SU-DHL-6 (cell line): Measurements from ENCODE around the gene TEAD1.

Experiments
- H2AFZ ChIP-seq: fragments of 200-600 bp; sonication (generic); 2 replicates; pipeline ENCODE4 v1.6.1; 2014; ENCODE audit warnings: low read depth, mild to moderate bottlenecking, moderate library complexity, mixed read lengths, antibody characterized with exemption, low read length; ENCODE audit not compliant: severe bottlenecking
- H3F3A ChIP-seq: fragments of 200-600 bp; shearing (Covaris generic); 2 replicates; pipeline ENCODE4 v1.6.0; 2016; ENCODE audit warnings: antibody characterized with exemption, mild to moderate bottlenecking; ENCODE audit not compliant: insufficient read depth
- H3K27ac ChIP-seq: fragments of 200-600 bp; sonication (generic); 2 replicates; pipeline ENCODE4 v1.5.1; 2016; ENCODE audit warnings: low read depth, mild to moderate bottlenecking, low read length, moderate library complexity, mixed read lengths
- H3K27me3 ChIP-seq: fragments of 200-600 bp; sonication (generic), shearing (Covaris generic); 2 replicates; pipeline ENCODE4 v1.6.0; 2014; ENCODE audit warnings: mild to moderate bottlenecking, low read length
- H3K36me3 ChIP-seq: fragments of 200-600 bp; sonication (generic); 2 replicates; pipeline ENCODE4 v1.6.1; 2014; ENCODE audit warnings: mild to moderate bottlenecking, low read length, mixed read lengths
- H3K4me2 ChIP-seq: fragments of 300-600, 200-600 bp; shearing (Covaris generic), sonication (generic); 2 replicates; pipeline ENCODE4 v1.6.0; 2014; ENCODE audit warnings: low read length, low read depth, mild to moderate bottlenecking; ENCODE audit not compliant: poor library complexity, severe bottlenecking
- H3K4me3 ChIP-seq: fragments of 200-600 bp; sonication (generic); 2 replicates; pipeline ENCODE4 v1.5.1; 2014; ENCODE audit warnings: antibody characterized with exemption, low read length, mild to moderate bottlenecking, mixed read lengths; ENCODE audit not compliant: insufficient read depth, poor library complexity, severe bottlenecking
- H3K79me2 ChIP-seq: fragments of 200-600 bp; sonication (generic); 2 replicates; pipeline ENCODE4 v1.6.1; 2014; ENCODE audit warnings: mild to moderate bottlenecking, low read length, moderate library complexity; ENCODE audit not compliant: insufficient read depth
- H3K9ac ChIP-seq: fragments of 200-600 bp; sonication (generic); 2 replicates; pipeline ENCODE4 v1.7.0; 2014; ENCODE audit warnings: mild to moderate bottlenecking, low read length
- H3K9me2 ChIP-seq: fragments of 200-600 bp; sonication (generic); replicated peaks from 2 replicates; pipeline ENCODE4 v1.6.1; 2014; ENCODE audit warnings: low read length; ENCODE audit not compliant: insufficient read depth
- H3K9me3 ChIP-seq: fragments of 200-600 bp; sonication (generic); 2 replicates; pipeline ENCODE4 v1.6.1; 2014; ENCODE audit warnings: low read length, mixed read lengths; ENCODE audit not compliant: insufficient read depth
- H4K20me1 ChIP-seq: fragments of 200-600 bp; sonication (generic); 2 replicates; pipeline ENCODE4 v1.6.1; 2014; ENCODE audit warnings: low read depth, mild to moderate bottlenecking, antibody characterized with exemption, low read length, moderate library complexity, mixed read lengths
- EZH2phosphoT487 ChIP-seq: fragments of 200-600 bp; sonication (generic), shearing (Covaris generic); conservative IDR thresholded peaks from 2 replicates; pipeline ENCODE4 v1.6.1; 2018; ENCODE audit warnings: mild to moderate bottlenecking, antibody characterized with exemption, low read length, moderate library complexity, mixed read lengths
- TF ChIP-seq, protein P1 (sequence below): fragments of 200-600 bp; sonication (generic); IDR thresholded peaks from one replicate; pipeline ENCODE4 v1.5.1; 2017; ENCODE audit warnings: antibody characterized with exemption, mild to moderate bottlenecking, low read length, moderate library complexity; ENCODE audit not compliant: insufficient read depth, poor library complexity, severe bottlenecking

TEAD1 gene

DNA sequence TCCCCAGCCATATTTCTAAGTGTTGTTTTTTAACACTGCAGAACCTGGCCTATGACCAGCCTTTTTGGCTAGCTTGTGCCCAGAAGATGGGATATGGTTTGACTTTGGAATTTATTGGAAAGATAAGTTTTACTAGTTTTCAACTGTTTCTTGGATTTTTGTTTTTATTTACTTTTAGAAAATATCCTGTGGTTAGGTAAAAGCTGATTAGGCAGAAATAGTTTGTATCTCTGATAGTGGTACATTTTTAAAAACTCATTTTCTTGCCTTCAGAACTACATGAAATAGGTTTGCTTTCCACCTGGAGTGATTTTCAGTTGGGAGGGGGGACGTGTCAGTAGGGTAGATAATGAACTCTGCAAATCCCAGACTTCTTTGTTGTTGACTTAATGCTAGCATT, 243.6 kb downstream of the TEAD1 start:
- H3K79me2 ChIP-seq, result no peaks in the 10 kb centered on the region
- H3F3A ChIP-seq, result no peaks in the 10 kb centered on the region
- TF ChIP-seq EZH2phosphoT487, result no peak
- TF ChIP-seq, protein P1, sequence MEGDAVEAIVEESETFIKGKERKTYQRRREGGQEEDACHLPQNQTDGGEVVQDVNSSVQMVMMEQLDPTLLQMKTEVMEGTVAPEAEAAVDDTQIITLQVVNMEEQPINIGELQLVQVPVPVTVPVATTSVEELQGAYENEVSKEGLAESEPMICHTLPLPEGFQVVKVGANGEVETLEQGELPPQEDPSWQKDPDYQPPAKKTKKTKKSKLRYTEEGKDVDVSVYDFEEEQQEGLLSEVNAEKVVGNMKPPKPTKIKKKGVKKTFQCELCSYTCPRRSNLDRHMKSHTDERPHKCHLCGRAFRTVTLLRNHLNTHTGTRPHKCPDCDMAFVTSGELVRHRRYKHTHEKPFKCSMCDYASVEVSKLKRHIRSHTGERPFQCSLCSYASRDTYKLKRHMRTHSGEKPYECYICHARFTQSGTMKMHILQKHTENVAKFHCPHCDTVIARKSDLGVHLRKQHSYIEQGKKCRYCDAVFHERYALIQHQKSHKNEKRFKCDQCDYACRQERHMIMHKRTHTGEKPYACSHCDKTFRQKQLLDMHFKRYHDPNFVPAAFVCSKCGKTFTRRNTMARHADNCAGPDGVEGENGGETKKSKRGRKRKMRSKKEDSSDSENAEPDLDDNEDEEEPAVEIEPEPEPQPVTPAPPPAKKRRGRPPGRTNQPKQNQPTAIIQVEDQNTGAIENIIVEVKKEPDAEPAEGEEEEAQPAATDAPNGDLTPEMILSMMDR, result no peak
- H3K9ac ChIP-seq, result no peak overlapping the region
- H3K27me3 ChIP-seq, result no peaks in the 10 kb centered on the region
- H3K4me2 ChIP-seq, result no peak overlapping the region
- no peaks in the 10 kb centered on the region for H3K9me2 ChIP-seq
- no peaks in the 10 kb centered on the region for H3K9me3 ChIP-seq
- H3K4me3 ChIP-seq, result no peak overlapping the region
- H3K27ac ChIP-seq, result no peak overlapping the region
- no peaks in the 10 kb centered on the region for H4K20me1 ChIP-seq
- H2AFZ ChIP-seq, result no peak overlapping the region
- H3K36me3 ChIP-seq, result no peaks in the 10 kb centered on the region

DNA sequence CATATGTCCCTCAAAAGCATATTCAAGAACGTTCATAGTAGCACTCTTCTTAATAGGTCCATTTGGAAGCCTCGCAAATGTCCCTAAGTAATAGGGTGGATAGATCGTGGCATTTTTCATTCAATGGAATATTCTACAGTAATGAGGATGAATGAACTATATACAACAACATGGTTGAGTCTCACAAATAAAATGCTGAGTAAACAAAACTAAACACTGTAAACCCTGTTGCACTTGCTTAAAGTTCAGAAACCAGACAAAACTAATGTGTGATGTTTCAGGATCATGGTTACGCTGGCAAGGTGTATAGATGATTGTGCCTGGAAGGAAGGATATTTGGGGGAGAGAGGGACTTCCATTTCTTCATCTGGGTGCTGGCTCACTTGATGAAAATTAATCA, 244.4 kb downstream of the TEAD1 start:
- Histone ChIP-seq H2AFZ (no peak overlapping the region), H3K79me2 (no peaks in the 10 kb centered on the region), H3K9ac (no peak overlapping the region), H4K20me1 (no peaks in the 10 kb centered on the region), H3K9me2 (no peaks in the 10 kb centered on the region), H3K4me2 (no peak overlapping the region), H3K27ac (no peak overlapping the region), H3K27me3 (no peaks in the 10 kb centered on the region), H3K9me3 (no peaks in the 10 kb centered on the region), H3F3A (no peaks in the 10 kb centered on the region), H3K36me3 (no peaks in the 10 kb centered on the region), H3K4me3 (no peak overlapping the region)
- TF ChIP-seq, protein P1, result no peak
- no peak for TF ChIP-seq EZH2phosphoT487

DNA sequence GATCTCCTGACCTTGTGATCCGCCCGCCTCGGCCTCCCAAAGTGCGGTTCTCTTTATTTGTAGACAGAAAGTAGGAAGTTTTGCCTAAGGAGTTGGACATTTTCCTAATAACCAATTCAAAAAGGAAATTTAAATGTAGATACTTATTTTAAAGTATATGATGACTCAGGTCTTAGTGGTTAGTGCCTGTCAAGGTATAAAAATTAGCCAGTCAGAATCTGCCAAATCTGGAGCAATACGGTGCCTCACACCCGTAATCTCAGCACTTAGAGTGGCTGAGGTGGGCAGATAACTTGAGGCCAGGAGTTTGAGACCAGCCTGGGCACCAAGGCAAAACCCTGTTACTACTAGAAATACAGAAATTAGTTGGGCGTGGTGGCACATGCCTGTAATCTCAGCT, 248.2 kb downstream of the TEAD1 start:
- H3F3A ChIP-seq, result no peaks in the 10 kb centered on the region
- H3K36me3 ChIP-seq, result no peaks in the 10 kb centered on the region
- H3K27ac ChIP-seq, result no peak overlapping the region
- H3K27me3 ChIP-seq, result no peaks in the 10 kb centered on the region
- H4K20me1 ChIP-seq, result no peaks in the 10 kb centered on the region
- no peak overlapping the region for H3K4me3 ChIP-seq
- H3K79me2 ChIP-seq, result no peaks in the 10 kb centered on the region
- no peaks in the 10 kb centered on the region for H3K9me3 ChIP-seq
- TF ChIP-seq, protein P1, result no peak
- no peak for TF ChIP-seq EZH2phosphoT487
- no peak overlapping the region for H3K9ac ChIP-seq
- no peak overlapping the region for H2AFZ ChIP-seq
- H3K4me2 ChIP-seq, result no peak overlapping the region
- H3K9me2 ChIP-seq, result no peaks in the 10 kb centered on the region
